Measurements from ENCODE around the gene IFI27L1. TPM values are rescaled to one million over a fixed set of nuclear protein-coding genes. Genes with fewer than 3 reads are reported as not detected.

The IFI27L1 gene
- total RNA-seq, 4 donors from 2014 or later: 6.2 to 22.6 (median 10.3) TPM

GRCh38 chr14:94045563-94046345 lies 35.4 kb upstream of the IFI27L1 start:
- TF ChIP-seq POLR2A (IDR thresholded peaks at IDR 0.05): no peak
- H3K4me3 ChIP-seq (ENCODE audit: low read depth, poor library complexity, severe bottlenecking): no peak overlapping the region
- WGBS, 2 donors: 89 to 90% methylated on average over 19 of the region's 19 CpGs
- intact Hi-C loops (cut with DNase I; ENCODE audit: low total_unique reads): no loop called here
- peak in 1 of 2 donors; percentile 80 for DNase-seq (ENCODE audit: low spot score in 2 of 2)

- WGBS, 2 donors: 78 to 92% methylated on average over 7 of the region's 7 CpGs
- DNase-seq (ENCODE audit: low spot score in 2 of 2): no peak
- TF ChIP-seq CTCF (IDR thresholded peaks at IDR 0.05) (no peak), POLR2A (IDR thresholded peaks at IDR 0.05) (no peak)
Observed at GRCh38 chr14:94046696-94047250, 34.3 kb upstream of the IFI27L1 start.

GRCh38 chr14:94047581-94047980 lies 33.5 kb upstream of the IFI27L1 start:
- no peak for DNase-seq (ENCODE audit: low spot score in 2 of 2)
- no peak for TF ChIP-seq CTCF (IDR thresholded peaks at IDR 0.05)
- TF ChIP-seq POLR2A (IDR thresholded peaks at IDR 0.05): no peak
- 95 to 98% methylated on average over 3 of the region's 3 CpGs for WGBS, 2 donors
- intact Hi-C loops (cut with DNase I; ENCODE audit: low total_unique reads): no loop called here
- no peak overlapping the region for H3K4me3 ChIP-seq (ENCODE audit: low read depth, poor library complexity, severe bottlenecking)

More at GRCh38 chr14:94046696-94047250, 34.3 kb upstream of the IFI27L1 start:
- no peak overlapping the region for H3K4me3 ChIP-seq (ENCODE audit: low read depth, poor library complexity, severe bottlenecking)
- intact Hi-C loops (cut with DNase I; ENCODE audit: low total_unique reads): no loop called here

- no peak for DNase-seq (ENCODE audit: low spot score in 2 of 2)
- no peak for TF ChIP-seq POLR2A (IDR thresholded peaks at IDR 0.05)
- TF ChIP-seq CTCF (IDR thresholded peaks at IDR 0.05): no peak
- 79 to 87% methylated on average over 10 of the region's 10 CpGs for WGBS, 2 donors
- H3K4me3 ChIP-seq (ENCODE audit: low read depth, poor library complexity, severe bottlenecking): no peak overlapping the region
- intact Hi-C loops (cut with DNase I; ENCODE audit: low total_unique reads): no loop called here
Observed at GRCh38 chr14:94048691-94049624, 32.2 kb upstream of the IFI27L1 start.

GRCh38 chr14:94049625-94050023 lies 31.5 kb upstream of the IFI27L1 start:
- TF ChIP-seq CTCF (IDR thresholded peaks at IDR 0.05) (no peak), POLR2A (IDR thresholded peaks at IDR 0.05) (no peak)
- WGBS, 2 donors: 95 to 96% methylated on average over 2 of the region's 2 CpGs
- intact Hi-C loops (cut with DNase I; ENCODE audit: low total_unique reads): no loop called here
- DNase-seq (ENCODE audit: low spot score in 2 of 2): no peak
- no peak overlapping the region for H3K4me3 ChIP-seq (ENCODE audit: low read depth, poor library complexity, severe bottlenecking)

Measured in lower leg skin (tissue), 4 donors.